GM04504 (cell line): Measurements from ENCODE around the gene GRIN2A.

Source experiments
- DNase-seq: peaks from one replicate; pipeline ENCODE4 v3.0.0-alpha.2; 2012; ENCODE audit warnings: low read depth

Gene GRIN2A

GRCh38 chr16:9852003-9852402 lies 330.2 kb downstream of the GRIN2A start:
- DNase-seq = no peak

- DNase-seq = no peak
Observed at GRCh38 chr16:9850817-9851216, 331.4 kb downstream of the GRIN2A start.

GRCh38 chr16:9849697-9850245 lies 332.5 kb downstream of the GRIN2A start:
- no peak for DNase-seq

- no peak for DNase-seq
Observed at GRCh38 chr16:9847146-9847545, 335.1 kb downstream of the GRIN2A start.

- no peak for DNase-seq
Observed at GRCh38 chr16:9846362-9847099, 335.7 kb downstream of the GRIN2A start.

- DNase-seq = no peak
Observed at GRCh38 chr16:9845661-9846361, 336.4 kb downstream of the GRIN2A start.

- peak; percentile 18 for DNase-seq
Observed at GRCh38 chr16:9844361-9844760, 337.9 kb downstream of the GRIN2A start.

GRCh38 chr16:9843424-9844018 lies 338.7 kb downstream of the GRIN2A start:
- DNase-seq = no peak

- DNase-seq = no peak
Observed at GRCh38 chr16:9840761-9841665, 341.2 kb downstream of the GRIN2A start.

GRCh38 chr16:9837481-9837880 lies 344.7 kb downstream of the GRIN2A start:
- DNase-seq = no peak

GRCh38 chr16:9836118-9836736 lies 346.0 kb downstream of the GRIN2A start:
- DNase-seq = no peak

GRCh38 chr16:9827062-9827752 lies 355.0 kb downstream of the GRIN2A start:
- DNase-seq = no peak

- DNase-seq = no peak
Observed at GRCh38 chr16:9826656-9827055, 355.6 kb downstream of the GRIN2A start.

GRCh38 chr16:9824200-9825068 lies 357.8 kb downstream of the GRIN2A start:
- DNase-seq = no peak

GRCh38 chr16:9823510-9823909 lies 358.7 kb downstream of the GRIN2A start:
- DNase-seq = no peak

GRCh38 chr16:9821970-9822369 lies 360.3 kb downstream of the GRIN2A start:
- DNase-seq = no peak

- DNase-seq = no peak
Observed at GRCh38 chr16:9821331-9821730, 360.9 kb downstream of the GRIN2A start.

GRCh38 chr16:9820476-9821246 lies 361.6 kb downstream of the GRIN2A start:
- no peak for DNase-seq

- DNase-seq = no peak
Observed at GRCh38 chr16:9818702-9819101, 363.5 kb downstream of the GRIN2A start.
